Right renal pelvis (tissue), 4 donors: ENCODE results near the gene PSD4. TPM values are rescaled to one million over a fixed set of nuclear protein-coding genes. Genes with fewer than 3 reads are reported as not detected.

ENCODE experiments used
- DNase-seq, 4 donors: peaks; one replicate each; pipeline ENCODE4 v3.0.0-alpha.2; 2013; ENCODE audit warnings: low read depth in 4 of 4, low spot score in 3 of 4, missing footprints in 1 of 4
- polyA plus RNA-seq, 4 donors: library from polyadenylated mRNA; unstranded; fragments of 120-200 nt; gene quantifications; one replicate each; pipeline ENCODE4 v1.2.1, GENCODE V29; 2013; ENCODE audit not compliant: insufficient read length in 4 of 4

PSD4 gene
- polyA plus RNA-seq, 4 donors: 9.1 to 13.5 (median 10.5) TPM

GRCh38 chr2:113219092-113219441 lies 45.3 kb downstream of the PSD4 start:
- DNase-seq: no peak

- no peak for DNase-seq
These were observed 45.7 kb downstream of the PSD4 start for GRCh38 chr2:113219525-113219888.

- DNase-seq: no peak
These were observed 46.3 kb downstream of the PSD4 start for GRCh38 chr2:113219889-113220641.

- DNase-seq: no peak
These were observed 47.4 kb downstream of the PSD4 start for GRCh38 chr2:113220970-113221708.

- no peak for DNase-seq
These were observed 48.1 kb downstream of the PSD4 start for GRCh38 chr2:113221846-113222245.

GRCh38 chr2:113223813-113224212 lies 50.0 kb downstream of the PSD4 start:
- no peak for DNase-seq

GRCh38 chr2:113224647-113225236 lies 51.0 kb downstream of the PSD4 start:
- DNase-seq: no peak

- peak; percentile 63 to 88 (median 84) for DNase-seq
These were observed 51.8 kb downstream of the PSD4 start for GRCh38 chr2:113225263-113226259.

GRCh38 chr2:113226462-113226861 lies 52.7 kb downstream of the PSD4 start:
- no peak for DNase-seq

GRCh38 chr2:113227290-113227689 lies 53.5 kb downstream of the PSD4 start:
- no peak for DNase-seq

GRCh38 chr2:113227698-113228097 lies 53.9 kb downstream of the PSD4 start:
- DNase-seq: no peak

- no peak for DNase-seq
These were observed 54.6 kb downstream of the PSD4 start for GRCh38 chr2:113228351-113228750.

- no peak for DNase-seq
These were observed 55.4 kb downstream of the PSD4 start for GRCh38 chr2:113228991-113229716.

- DNase-seq: no peak
These were observed 56.0 kb downstream of the PSD4 start for GRCh38 chr2:113229795-113230194.

GRCh38 chr2:113230531-113230930 lies 56.8 kb downstream of the PSD4 start:
- no peak for DNase-seq

GRCh38 chr2:113231064-113231463 lies 57.3 kb downstream of the PSD4 start:
- no peak for DNase-seq

- no peak for DNase-seq
These were observed 58.4 kb downstream of the PSD4 start for GRCh38 chr2:113232123-113232522.

GRCh38 chr2:113232740-113233139 lies 59.0 kb downstream of the PSD4 start:
- no peak for DNase-seq

- no peak for DNase-seq
These were observed 60.1 kb downstream of the PSD4 start for GRCh38 chr2:113233593-113234550.
